GM19468 (cell line): Measurements from ENCODE around the gene CARNS1.

ENCODE experiments used
- ATAC-seq: cut with Tn5 transposase; IDR thresholded peaks from one replicate; pipeline ENCODE4 v1.9.1; 2021; ENCODE audit warnings: mild to moderate bottlenecking, moderate library complexity, moderate number of reproducible peaks; ENCODE audit not compliant: unreplicated experiment; ENCODE audit errors: extremely low read depth

Gene CARNS1, protein sequence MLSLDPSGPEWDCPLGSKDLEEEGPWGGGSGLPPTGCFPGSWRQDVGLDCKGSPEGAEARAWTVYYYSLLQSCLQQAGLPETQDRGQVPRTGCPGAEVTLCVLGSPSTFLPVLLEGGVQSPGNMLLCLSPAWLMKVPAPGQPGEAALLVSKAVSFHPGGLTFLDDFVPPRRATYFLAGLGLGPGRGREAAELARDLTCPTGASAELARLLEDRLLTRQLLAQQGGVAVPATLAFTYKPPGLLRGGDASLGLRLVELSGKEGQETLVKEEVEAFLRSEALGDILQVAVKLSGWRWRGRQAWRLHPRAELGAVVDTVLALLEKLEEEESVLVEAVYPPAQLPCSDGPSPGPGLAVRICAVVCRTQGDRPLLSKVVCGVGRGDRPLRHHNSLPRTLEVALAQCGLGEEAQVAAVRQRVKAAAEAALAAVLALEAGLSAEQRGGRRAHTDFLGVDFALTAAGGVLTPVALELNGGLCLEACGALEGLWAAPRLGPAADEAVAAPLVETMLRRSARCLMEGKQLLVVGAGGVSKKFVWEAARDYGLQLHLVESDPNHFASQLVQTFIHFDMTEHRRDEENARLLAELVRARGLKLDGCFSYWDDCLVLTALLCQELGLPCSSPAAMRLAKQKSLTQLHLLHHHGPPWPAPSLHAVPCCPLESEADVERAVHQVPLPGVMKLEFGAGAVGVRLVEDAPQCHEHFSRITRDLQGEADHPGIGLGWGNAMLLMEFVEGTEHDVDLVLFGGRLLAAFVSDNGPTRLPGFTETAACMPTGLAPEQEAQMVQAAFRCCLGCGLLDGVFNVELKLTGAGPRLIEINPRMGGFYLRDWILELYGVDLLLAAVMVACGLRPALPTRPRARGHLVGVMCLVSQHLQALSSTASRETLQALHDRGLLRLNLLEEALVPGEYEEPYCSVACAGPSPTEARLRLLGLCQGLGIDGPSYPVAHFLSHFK

DNA sequence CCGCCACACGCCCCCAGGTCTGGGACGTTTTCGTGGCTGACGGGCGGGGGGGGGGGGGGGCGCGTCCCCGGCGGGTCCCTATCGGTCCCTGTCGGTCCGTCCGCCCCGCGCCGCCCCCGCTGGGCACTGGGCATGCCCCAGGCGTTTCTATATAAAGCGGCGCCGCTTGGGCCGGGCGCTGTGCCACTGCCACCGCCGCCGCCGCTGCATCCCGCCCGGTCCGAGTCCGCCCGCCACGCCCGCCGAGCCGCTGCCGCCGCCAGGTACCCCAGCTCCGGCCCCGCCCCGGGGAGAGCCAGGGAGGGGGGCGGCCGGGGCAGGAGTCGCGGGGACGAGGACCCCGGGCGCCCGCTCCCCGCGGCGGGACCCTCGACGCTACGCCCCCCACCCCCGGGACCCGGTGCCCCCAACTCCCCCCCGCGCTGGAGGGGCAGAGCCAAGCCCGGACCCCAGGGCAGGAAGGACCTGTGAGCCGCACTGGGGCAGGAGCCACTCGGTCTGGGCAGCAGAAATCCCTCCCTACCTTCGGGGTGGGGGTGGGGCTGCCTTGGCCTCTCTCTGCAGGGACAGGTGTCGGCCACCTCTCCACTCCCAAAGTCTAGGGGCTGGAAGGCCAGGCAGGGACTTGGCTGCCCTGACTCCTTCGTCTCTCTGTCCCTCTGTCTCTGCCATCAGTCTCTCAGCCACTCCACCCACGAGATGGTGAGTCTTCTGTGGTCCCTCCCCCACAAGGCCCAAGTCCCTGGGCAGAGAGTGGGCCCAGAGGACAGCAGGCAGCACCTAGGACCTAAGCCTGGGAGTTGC, at the start of gene CARNS1:
TSS of gene CARNS1 (plus strand) at position 178 of the 804 bp plus-strand sequence. CDS start at position 700, 522 bp downstream.
- ATAC-seq, result no peak

DNA sequence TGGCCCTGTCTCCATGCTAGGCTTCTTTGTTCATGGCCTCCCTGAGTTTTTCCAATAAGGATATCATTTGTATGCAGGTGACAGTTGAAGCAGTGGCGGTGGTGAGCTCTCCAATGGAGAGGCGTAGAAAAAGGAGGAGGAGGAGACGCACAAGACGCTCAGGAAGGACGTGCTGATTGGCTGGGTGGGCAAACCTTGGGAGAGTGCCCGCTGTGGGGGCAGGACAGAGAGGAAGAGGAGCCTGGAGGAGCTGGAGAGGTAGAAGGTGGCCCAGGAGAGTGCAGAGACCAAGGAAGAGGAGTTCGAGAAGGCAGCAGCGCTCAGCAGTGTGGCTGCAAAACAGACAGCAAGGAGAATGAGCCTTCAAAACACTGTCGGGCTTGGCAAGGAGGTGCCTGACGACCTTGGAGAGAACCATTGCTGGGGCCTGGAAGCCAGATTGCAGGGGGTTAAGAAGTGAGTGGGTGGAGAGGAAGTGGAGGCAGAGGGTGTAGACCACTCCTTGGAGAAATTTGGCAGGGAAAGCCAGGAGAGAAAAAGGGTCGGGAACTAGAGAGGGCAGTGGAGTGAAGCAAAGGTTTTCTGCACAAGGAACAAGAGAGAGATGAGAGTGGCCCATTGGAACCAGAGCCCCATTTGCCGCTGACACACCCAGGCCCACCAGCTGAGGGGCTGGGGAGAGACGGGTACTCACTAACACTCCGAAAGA, 49.6 kb upstream of the CARNS1 start:
- ATAC-seq, result no peak

DNA sequence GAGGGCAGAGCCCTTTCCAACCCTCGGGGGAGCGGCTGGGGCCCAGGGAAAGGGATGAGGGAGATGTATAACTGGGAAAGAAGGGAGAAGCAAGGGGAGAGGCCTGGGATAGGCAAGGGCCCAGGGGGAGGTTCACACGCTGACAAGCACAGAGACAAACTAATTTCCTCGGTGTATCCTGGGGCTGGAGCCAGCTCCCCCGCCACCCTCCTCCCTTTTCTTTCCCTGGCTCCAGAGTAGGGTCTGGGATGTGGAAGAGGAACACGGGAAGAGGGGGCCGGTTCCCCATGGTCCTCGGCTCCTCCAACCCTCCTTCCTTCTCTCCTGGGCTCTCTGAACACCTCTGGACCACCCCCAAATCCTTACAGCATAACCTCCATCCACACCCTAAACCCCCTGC, 48.9 kb upstream of the CARNS1 start:
- ATAC-seq, result no peak

DNA sequence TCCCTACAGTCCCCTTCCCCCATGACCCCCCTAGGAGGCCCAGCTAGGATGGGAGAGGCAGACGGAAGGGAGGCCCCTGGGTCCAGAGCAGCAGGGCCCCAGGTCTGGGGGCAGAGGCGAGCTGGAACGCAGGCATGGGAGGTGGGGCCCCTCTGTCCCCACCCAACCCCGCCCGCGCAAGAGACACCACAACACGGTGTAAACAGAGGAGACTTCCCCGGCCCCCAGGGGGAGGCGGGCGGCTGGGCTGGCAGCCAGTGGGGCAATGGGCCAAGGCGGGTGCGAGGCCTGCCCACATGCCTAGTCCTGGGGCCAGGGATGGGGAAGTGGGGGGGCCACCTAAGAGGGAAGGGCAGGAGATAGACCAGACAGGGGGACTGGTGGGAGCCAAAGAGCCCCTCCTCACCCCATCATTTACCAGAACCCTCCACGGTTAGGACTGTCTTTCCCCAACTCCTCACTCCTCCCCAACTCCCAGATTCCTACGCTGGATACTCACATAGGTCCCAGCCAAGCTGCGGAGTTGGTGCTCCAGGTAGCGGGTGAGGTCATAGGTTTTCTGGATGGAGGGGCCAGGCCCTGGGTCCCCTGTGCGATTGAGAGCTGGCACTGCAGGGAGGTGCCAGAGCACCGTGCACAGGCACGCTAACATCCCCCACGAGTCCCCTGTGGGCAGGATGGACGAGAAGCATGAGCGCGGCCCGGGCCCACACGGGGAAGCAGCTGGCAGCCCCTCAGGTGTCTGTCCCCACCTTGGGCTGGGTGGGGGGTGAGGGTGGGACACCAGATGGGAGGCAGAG, 48.3 kb upstream of the CARNS1 start:
- ATAC-seq, result no peak

DNA sequence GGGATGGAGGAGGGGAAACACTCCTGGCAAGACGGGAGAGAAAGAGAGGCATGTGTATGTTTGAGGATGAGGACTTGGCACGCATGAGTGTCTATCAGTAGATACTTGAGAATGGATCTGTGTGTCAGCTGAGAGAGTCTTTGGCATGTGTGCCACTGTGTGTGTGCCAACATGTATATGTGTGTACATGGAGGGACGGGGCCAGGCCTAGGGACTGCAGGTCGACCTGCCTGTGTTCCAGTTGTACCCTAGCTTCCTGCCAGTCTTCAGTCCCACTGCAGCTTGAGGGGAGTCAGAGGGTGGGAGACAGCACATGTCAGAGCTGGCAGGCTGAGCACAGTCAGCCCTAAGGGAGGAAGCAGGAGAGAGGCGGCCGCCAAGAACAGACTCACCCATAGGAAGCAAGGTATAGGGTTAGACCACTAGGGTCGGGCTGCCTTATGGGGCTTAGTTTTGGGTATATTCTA, 47.7 kb upstream of the CARNS1 start:
- ATAC-seq, result no peak

DNA sequence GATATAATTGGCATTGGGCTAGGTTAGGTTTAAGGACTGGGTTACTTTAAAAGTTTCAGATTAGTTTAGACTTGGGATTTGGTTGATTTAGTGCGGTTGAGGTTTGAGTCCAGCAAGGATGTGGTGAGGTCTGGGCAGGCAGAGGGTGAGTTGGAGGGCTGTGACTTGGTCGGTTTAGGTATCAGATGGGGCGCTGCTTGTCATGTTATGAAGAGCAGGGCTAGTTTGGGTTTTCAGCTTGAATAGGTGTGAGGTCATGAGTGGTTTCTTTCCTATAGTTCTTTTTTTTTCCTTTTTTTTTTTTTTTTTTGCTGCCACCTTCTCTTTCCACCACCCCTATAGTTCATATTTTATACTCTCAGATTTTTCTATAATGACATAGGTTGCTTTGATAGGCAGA, 46.9 kb upstream of the CARNS1 start:
- no peak for ATAC-seq

DNA sequence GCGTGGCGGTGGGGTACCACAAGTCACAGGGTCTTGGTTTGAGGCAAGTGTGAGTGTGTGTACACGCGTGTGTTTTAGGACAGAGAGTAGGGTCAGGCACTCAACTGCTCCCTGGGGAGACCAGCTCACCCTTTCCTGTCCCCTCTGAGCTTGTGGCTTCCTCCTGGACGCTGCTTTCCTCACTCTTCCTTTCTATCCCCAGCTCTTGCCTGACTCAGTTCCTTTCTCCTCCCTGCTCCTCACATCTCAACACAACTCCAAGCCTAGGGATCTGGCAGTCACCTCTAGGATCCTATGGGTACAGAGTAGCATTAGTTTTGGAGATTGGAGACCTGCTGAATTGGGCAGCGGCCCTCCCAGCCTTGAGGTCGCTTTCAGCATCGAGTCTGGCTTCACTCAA, 46.2 kb upstream of the CARNS1 start:
- ATAC-seq, result no peak

DNA sequence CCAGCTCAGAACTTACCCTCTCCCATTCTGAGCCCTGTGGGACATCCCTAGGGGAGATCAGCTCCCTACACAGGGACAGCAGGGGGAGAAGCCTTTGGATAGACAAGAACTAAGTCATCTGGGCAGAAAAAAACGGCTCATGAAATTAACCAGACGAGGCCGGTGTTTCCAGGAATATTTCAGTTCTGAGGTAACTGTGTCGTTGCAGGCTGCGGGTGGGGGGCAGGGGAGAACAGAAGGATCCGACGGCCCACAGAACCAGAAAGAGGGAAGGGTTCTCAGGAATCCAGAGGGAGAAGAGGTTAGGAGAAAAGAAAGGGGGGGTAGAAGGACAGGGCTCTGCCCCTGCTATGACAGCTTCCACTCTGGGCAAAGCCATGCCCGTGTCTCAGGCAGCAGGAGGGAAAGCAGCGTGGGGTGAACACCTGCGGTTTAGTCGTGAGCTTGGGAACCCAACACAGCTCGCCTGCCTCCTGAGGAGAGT, 45.6 kb upstream of the CARNS1 start:
- ATAC-seq, result no peak

DNA sequence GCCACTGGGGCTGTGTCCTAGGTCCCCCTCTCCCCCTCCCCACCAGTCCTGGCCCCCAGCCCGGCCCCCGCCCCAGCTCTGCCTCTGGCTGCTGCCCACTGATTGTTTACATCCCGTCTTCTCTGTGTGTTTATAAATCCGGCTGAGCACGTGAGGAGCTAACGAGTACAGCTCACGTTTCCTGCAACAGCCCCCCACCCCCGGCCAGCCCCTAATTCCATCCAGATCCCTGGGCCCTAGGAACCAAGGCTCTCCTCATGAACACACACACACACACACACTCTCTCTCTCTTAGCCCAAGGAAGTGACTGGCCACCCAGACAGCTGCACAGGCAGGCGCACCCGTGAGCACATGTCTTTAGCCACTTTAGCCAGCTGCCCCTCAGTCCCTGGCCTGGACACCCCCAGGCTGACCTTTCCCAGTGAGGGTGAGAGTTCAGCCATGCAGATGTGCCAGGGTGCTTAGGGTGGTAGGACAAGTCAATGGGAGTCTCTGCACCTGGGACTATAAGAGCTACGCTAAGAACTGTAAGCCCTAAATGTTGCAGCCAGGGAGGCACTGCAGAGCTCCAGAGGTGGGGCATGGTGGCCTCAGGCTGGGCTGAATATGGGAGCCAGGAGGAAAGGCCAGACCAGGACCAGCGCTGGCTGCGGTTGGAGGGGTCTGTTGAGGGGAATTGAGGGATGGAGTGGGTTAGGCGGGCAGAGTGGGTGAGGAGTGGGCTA, 45.0 kb upstream of the CARNS1 start:
- no peak for ATAC-seq

DNA sequence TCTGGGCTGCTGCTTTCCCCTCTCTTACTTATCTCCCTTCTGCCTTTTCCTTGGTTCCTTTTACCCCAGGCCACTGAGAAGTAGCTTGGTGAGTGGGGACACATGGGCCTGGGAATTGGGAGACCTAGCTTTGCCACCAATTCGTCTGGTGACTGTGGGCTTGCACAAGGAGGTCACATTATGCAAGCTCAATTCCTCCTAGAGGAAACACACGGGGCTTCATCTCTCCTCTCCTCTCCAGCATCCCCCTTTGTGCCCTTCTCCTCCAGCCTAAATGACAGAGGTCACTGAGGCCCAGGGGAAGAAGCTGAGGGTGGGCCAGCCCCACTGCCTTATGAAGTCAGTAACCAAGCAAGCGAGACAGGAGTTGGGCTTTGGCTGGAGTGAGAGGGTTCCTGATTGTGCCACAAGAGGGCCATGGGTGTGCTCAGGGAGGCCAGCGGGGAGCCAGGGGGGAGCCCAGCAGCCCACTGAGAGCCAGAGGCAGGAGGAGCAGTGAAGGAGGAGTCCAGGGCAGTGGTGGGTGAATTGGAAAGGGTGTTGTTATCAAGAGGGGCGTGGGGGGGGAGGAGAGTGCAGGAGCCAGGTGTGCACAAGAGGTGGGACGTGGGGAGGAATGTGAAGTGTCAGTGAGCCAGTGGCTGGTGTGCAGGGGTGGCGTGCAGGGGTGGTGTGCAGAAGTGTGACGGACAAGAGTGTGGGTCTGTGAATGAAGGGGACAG, 44.1 kb upstream of the CARNS1 start:
- ATAC-seq, result no peak

DNA sequence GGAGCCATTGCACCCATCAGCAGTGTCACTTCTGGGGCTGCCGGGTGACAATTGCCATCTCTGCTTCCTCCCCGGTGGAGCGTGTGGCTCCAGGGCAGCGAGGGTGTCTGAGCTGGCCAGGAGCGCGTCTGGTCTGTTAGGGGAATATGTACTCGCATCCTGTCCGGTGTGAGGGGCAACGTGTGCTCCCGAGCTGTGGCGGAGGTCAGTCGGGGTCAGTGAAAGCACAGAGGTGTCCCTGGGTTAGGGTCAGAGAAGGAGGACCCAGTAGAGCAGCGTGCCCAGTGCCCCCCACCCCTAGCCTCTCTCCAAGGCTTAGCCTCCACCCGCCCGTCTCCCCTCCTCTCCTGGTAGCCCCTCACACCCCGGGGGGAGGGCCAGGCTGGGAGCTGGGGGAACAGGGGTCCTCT, 43.6 kb upstream of the CARNS1 start:
- no peak for ATAC-seq

DNA sequence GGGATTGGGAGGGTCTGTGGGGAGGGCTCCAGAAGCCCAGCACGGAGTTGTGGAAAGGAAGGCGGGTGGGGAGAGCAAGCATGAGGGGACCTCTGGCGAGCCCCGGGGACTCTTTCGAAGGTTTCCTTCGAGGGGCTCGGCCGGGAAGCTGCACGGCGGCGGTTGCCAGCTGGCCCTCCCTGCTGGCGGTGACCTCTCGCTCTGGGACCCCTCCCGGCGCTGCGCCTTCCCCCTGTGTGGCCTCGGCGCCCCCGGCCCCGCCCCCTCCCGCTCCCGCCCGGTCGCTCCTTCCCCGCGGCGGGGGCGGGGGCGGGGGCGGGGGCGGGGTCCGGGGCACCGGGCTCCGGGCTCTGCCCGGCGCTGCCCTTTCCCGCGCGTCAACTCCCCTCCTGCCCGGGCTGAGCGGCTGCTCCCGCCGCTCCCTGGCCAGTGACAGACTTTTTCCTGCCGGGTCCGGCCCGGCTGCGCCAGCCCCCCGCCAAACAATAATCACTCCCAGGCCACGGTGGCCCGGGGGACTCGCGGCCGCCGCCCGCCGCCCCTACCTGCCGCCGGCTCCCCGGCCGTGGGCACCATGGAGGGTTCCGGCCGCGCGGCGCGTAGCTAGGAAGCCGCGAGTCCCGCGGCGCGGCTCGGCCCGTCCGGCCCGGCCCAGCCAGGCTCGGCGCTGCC, 43.0 kb upstream of the CARNS1 start:
- ATAC-seq, result no peak

DNA sequence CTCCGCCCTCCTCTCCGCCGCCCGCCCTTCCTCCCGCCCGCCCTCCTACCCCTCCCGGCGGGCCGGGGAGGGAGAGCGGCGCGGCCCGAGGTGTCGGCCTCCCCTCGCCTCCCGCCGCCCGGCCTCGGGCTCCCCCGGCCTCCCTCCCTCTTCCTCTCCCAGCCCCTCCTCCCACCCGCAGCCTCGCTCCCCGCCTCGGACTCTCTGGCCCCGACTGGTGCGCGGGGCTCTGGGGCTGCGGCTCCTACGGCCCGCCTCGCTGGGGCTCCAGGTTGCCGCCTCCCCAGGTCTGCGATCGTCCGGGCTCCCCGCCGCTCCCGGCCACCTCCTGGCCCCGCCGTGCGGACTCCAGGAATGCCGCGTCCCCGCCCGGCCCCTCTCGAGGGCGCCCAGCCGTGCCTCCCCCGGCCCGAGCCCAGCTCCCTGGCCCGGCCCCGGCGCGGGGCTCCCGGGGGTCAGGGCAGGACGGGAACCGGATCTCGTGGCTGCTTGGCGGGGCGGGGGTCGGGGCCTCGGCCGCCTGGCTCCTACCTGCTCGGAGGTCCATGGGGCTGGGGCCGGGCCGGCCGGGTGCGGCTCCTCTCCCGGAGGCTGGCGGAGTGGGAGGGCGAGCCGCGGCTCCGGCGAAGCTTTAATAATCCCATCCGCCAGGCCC, 42.4 kb upstream of the CARNS1 start, which contains the start of gene CLCF1:
TSS of gene CLCF1 (minus strand) at position 606 of the 655 bp plus-strand sequence. CDS start at position 547, 59 bp downstream.
- no peak for ATAC-seq

DNA sequence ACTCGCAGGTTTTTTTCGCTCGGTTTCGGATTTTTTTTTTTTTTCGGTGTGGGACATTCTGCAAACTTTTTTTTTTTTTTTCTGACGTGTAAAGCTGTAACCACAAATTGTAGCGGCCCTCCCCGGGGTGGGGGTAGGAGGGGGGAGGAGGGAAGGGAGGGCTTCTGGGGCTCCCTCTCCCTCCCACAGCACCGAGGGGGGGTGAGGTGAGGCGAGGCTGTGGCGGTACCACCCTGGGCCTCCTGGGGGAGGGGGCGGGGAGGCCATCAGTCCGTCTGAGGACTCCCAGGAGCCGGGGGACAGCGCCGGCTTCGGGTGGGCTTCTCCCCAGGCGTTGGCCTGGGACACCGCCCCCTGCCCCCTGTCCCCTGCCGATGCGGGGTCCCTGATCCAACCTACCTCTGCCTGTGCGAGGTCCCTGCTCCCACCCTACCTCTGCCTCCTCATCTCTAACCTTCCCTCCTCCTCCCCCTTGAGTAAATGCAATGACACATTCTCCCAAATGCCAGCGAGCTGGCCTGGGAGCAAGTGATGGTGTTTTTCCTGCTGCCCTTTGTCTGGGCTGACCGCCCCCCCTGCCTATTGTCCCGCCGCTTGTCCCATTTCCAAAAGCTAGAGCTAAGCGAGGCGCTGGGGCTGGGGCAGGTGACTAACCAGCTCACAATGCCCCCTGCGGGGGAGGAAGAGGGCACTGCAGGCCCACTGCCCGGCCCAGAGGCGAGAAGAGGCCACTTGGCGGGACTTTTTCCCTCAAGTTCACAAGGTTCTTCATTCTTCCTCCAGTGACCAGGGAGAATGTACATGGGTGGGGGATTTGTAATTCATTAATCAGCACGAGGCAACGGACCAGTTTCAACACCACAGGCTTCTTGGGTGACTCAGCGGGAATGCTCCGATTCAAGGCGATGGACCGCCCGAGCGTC, 41.6 kb upstream of the CARNS1 start:
- ATAC-seq, result no peak

DNA sequence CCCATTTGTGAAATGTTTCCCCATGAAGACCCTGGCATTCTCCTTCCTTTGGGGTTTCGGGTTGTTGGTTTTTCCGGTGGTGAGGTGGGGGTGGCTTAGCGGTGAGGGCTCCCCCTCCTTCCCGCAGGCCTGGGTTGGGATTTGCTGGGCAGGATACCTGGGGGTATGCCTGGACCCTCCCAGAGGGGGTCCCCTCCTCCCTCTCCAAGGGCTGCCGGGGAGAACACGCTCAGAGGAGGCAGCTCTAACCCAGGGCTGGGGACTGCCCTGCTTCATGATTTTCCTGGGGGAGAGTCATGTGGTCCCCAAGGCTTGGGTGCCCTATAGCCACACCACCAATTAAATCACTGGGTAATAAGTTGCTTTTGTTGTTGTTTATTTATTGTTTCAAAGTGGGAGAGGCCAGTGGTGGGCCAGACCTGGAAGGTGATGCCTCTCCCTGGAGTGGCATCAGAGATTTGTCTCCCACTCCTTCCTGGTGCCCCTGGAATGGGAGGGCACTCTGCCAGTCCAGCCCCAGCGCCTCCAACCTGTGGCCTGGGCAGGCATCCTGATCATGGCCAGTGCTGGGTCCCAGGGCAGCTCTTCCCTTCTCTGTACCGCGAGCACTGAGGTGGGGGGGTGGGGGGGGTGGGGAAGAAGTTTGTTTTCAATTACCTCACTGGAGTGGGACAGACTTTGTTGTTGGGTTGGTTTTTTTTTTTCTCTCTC, 40.8 kb upstream of the CARNS1 start:
- ATAC-seq, result no peak
